GM12891 (cell line): ENCODE data around the gene MTSS2.

ENCODE experiments used
- PAX5 ChIP-seq: IDR thresholded peaks from 2 replicates; pipeline ENCODE4 v1.6.1; 2011; ENCODE audit warnings: low read length, moderate library complexity, mild to moderate bottlenecking; ENCODE audit not compliant: insufficient read depth, severe bottlenecking
- POLR2A ChIP-seq: IDR thresholded peaks from 2 replicates; pipeline ENCODE4 v1.6.1; 2011; ENCODE audit warnings: low read depth, low read length, control low read depth
- POLR2AphosphoS5 ChIP-seq: IDR thresholded peaks from 2 replicates; pipeline ENCODE4 v1.6.1; 2011; ENCODE audit warnings: low read depth, low read length, control low read depth
- POU2F2 ChIP-seq: IDR thresholded peaks from 2 replicates; pipeline ENCODE4 v1.6.1; 2011; ENCODE audit warnings: low read depth, mild to moderate bottlenecking, control low read depth, low read length, moderate library complexity
- TAF1 ChIP-seq: IDR thresholded peaks from 2 replicates; pipeline ENCODE4 v1.6.1; 2011; ENCODE audit warnings: low read depth, low read length, control low read depth

- TF ChIP-seq POLR2AphosphoS5 (no peak), POLR2A (no peak), POU2F2 (no peak), TAF1 (no peak), PAX5 (no peak)
These were observed 18.1 kb upstream of the MTSS2 start for GRCh38 chr16:70703835-70704381.
